Erythroblast (primary cell): Measurements from ENCODE around the gene POLD3.

ENCODE experiments used
- GATA1 ChIP-seq: IDR thresholded peaks from 2 replicates; pipeline ENCODE4 v1.6.1; 2011; ENCODE audit warnings: low read depth, mild to moderate bottlenecking, control low read depth, low read length, moderate library complexity
- POLR2A ChIP-seq: IDR thresholded peaks from 2 replicates; pipeline ENCODE4 v1.6.1; 2011; ENCODE audit warnings: mild to moderate bottlenecking, low read length

DNA sequence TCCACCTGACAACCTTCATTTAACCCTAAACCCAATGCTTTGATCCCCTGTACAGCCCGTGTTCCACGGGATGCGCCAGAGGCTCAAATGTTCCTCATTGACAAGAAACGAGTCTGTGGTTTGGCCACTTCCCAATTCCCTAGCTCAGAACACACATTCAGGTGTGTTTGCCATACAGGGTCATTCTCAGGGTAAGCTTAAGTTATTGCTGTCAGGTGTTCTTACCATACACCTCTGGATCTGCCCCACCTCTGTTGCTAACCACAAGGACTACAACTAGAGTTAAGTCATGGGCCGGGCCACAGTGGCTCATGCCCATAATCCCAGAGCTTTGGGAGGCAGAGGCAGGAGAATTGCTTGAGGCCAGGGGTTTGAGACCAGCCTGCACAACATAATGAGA is 45.6 kb upstream of the POLD3 start:
- no peak for TF ChIP-seq POLR2A
- TF ChIP-seq GATA1: no peak
